HFF-Myc (cell line): Measurements from ENCODE around the gene ZNF776.

Source experiments
- DNase-seq: peaks from one replicate; pipeline ENCODE4 v3.0.0-alpha.2; 2011; ENCODE audit warnings: low read depth; ENCODE audit errors: extremely low read depth
- H3K4me3 ChIP-seq: replicated peaks from 2 replicates; pipeline ENCODE4 v1.5.1; 2011; ENCODE audit warnings: low read depth, mild to moderate bottlenecking, control low read depth, low read length
- CTCF ChIP-seq: IDR thresholded peaks from 2 replicates; pipeline ENCODE4 v1.5.1; 2012; ENCODE audit warnings: mild to moderate bottlenecking, low read depth, low read length, control low read depth; ENCODE audit errors: missing control alignments

The ZNF776 gene

GRCh38 chr19:57754091-57754673, 7.6 kb downstream of the ZNF776 start:
- no peak for TF ChIP-seq CTCF
- no peak overlapping the region for H3K4me3 ChIP-seq
- DNase-seq = no peak

DNA sequence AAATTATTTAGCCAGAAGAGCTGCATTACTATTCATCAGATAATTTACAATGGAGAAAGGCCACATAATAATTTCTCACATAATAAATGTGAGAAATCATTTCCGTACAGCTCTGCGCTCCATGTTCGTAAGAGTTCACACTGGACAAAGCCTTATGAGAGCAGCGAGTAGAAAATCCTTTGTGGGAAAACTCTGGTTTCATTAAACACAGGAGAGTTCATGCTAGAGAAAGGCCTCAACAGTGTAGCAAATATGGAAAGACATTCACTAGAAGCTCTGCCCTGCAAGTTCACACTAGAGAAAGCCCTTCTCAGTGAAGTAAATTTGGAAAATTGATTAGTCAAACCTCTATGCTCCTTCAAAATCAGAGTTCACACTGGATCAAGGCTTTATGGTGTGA, 8.4 kb downstream of the ZNF776 start:
- no peak for DNase-seq
- no peak overlapping the region for H3K4me3 ChIP-seq
- TF ChIP-seq CTCF = no peak

- TF ChIP-seq CTCF = no peak
- H3K4me3 ChIP-seq = no peak overlapping the region
- DNase-seq = no peak
Observed at GRCh38 chr19:57757941-57758340, 11.3 kb downstream of the ZNF776 start.

DNA sequence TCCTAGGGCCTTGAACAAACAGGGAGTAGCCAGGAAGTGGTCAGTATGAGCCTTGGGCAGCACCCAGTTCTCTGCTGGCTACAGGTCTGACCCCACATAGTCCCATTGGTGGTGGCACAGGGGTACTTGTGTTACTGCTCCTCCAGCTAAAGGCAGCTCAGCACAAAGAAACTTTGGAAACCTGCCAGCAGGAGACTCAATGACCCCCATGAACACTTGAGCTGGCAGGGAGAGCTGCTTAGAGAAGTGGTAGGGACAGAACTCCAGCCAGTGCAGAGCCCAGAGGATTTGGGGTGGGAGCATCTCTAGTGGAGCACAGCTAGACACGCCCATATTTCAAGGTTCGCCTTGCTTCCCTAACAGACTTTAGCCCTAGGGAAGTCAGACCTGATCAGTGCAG, 12.5 kb downstream of the ZNF776 start:
- no peak for TF ChIP-seq CTCF
- no peak for DNase-seq

GRCh38 chr19:57769345-57770131, 22.9 kb downstream of the ZNF776 start, which contains the start of gene ZNF586:
Gene ZNF586 (plus strand): TSS chr19:57769676. CDS start chr19:57769843, 167 bp downstream.
- TF ChIP-seq CTCF = no peak
- peak; percentile 83 for DNase-seq
- peak within 1 kb of the TSS; percentile 68 for H3K4me3 ChIP-seq

More for the DNA sequence above, 12.5 kb downstream of the ZNF776 start:
- no peak overlapping the region for H3K4me3 ChIP-seq

DNA sequence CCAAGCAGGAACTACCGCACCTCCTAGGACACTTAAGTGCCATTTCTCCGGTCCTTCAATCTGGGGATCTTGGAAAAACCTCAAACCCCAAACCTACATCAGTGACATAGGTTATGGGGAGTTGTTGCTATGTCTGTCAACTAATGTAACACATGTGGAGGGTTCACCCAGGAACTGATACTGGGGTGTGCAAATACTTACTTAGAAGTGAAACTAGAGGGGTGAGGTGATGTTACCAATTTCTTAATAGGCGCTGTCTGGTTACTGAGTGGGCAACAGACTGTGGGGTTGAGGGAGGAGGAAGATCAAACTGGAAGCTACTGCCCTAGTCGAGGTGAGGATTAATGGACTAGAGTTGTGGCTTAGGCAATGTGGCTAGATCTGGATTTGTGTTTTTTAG, 24.8 kb downstream of the ZNF776 start:
- TF ChIP-seq CTCF = no peak
- H3K4me3 ChIP-seq = no peak overlapping the region
- DNase-seq = no peak

DNA sequence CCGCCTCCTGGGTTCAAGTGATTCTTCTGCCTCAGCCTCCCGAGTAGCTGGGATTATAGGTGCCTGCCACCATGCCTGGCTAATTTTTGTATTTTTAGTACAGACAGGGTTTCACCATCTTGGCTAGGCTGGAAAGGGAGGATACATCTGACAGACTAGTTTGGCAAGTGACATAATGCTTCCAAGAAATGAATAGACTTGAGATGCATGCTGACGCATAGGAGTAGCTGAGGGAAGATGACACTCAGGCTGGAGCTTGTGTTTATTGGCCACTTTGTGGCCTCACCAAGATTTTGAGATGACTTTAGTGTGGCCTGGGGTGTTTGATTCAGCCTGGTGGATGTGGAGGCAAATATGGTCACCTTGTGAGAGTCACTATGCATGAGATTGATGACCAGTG, 26.9 kb downstream of the ZNF776 start:
- DNase-seq = no peak
- H3K4me3 ChIP-seq = no peak overlapping the region
- TF ChIP-seq CTCF = no peak
